Measurements from ENCODE around the gene TMEM253.

- no peak for TF ChIP-seq CTCF (IDR thresholded peaks at IDR 0.05)
- TF ChIP-seq POLR2A (IDR thresholded peaks at IDR 0.05) = no peak
Observed at GRCh38 chr14:21107283-21107800, 6.5 kb downstream of the TMEM253 start.

Data from esophagus squamous epithelium (tissue), 4 donors.